Right lobe of liver (tissue), 6 donors: ENCODE results near the gene ECT2. TPM values are rescaled to one million over a fixed set of nuclear protein-coding genes. Genes with fewer than 3 reads are reported as not detected.

Source experiments
- ATAC-seq, 4 donors: fragments of 200-7000 bp; cut with Tn5 transposase; one replicate each; pipeline ENCODE4 v1.9.1; 2020; ENCODE audit warnings: mild to moderate bottlenecking in 4 of 4, moderate library complexity in 4 of 4
- DNase-seq, 3 donors: peaks; one replicate each; pipeline ENCODE4 v3.0.0-alpha.2; 2020
- H3K27ac ChIP-seq, 3 donors: fragments of 200-600 bp; one replicate each; pipeline ENCODE4 v1.8.0; 2022
- H3K27me3 ChIP-seq, 2 donors: fragments of 200-600 bp; one replicate each; pipeline ENCODE4 v1.8.0; 2022
- H3K36me3 ChIP-seq, 4 donors: fragments of 200-600 bp; sonication (generic) in 1 of 4; one replicate each; pipeline versions ENCODE4 v1.5.1 to v1.8.0; 2017 to 2022; ENCODE audit warnings: control low read depth in 1 of 4
- H3K4me1 ChIP-seq, 4 donors: fragments of 200-600 bp; sonication (generic) in 1 of 4; one replicate each; pipeline versions ENCODE4 v1.5.1 to v1.8.0; 2017 to 2022; ENCODE audit warnings: control low read depth in 1 of 4
- H3K4me3 ChIP-seq, 3 donors: fragments of 200-600 bp; one replicate each; pipeline ENCODE4 v1.8.0; 2022
- H3K9me3 ChIP-seq, 4 donors: fragments of 200-600 bp; sonication (generic) in 1 of 4; one replicate each; pipeline versions ENCODE4 v1.5.1 to v1.8.0; 2017 to 2022; ENCODE audit warnings: control low read depth in 1 of 4
- POLR2A ChIP-seq: fragments of 450-650 bp; IDR thresholded peaks from one replicate; pipeline ENCODE4 v1.6.1; 2017; ENCODE audit warnings: antibody characterized with exemption, mild to moderate bottlenecking
- WGBS: methylation state at CpG from one replicate; pipeline ENCODE4 v1.1.6; 2018; ENCODE audit warnings: low coverage, low lambda C conversion rate; ENCODE audit not compliant: insufficient coverage; ENCODE audit errors: missing lambda C conversion rate; 5-methylcytosine and 5-hydroxymethylcytosine counted together
- intact Hi-C, 2 donors: fragments of 100-400 bp; cut with DNase I; formaldehyde crosslinking; loops; one replicate each; pipeline versions ENCODE4 v1.11.2 to v1.14.1; 2022
- total RNA-seq, 6 experiments: library from RNA; depleted of rRNA in 2 of 6; stranded (reverse); fragments of >200 nt in 2 of 6; fragmentation: NEBNext Ultra II Directional in 3 of 6; extraction: Animal tissue kit (Norgen Biotek cat#: 25700) in 3 of 6; gene quantifications; one replicate each; pipeline versions ENCODE4 v1.1.0 to v1.2.4, GENCODE V29; 2016 to 2023
- TF ChIP-seq, protein P1 (sequence below), 4 donors: fragments of 200-600 bp in 3 of 4; fragments of 450-650 bp in 1 of 4; IDR thresholded peaks; one replicate each; pipeline versions ENCODE4 v1.5.1 to v1.8.0; 2016 to 2022; ENCODE audit warnings: antibody characterized with exemption in 4 of 4, mild to moderate bottlenecking in 2 of 4
- donor health status: DM: no; HTN: yes; CAD: no.
- donor health status: DM: no; HTN: no; CAD: no.
- donor health status: DM: no; HTN: no; CAD: no.
- donor health status: DM: no; HTN: yes; CAD: no.
- donor health status: DM: no; HTN: yes; CAD: no.

The ECT2 gene
- total RNA-seq, 6 experiments from 2014 or later, result 1.5 to 7.8 (median 3.8) TPM

DNA sequence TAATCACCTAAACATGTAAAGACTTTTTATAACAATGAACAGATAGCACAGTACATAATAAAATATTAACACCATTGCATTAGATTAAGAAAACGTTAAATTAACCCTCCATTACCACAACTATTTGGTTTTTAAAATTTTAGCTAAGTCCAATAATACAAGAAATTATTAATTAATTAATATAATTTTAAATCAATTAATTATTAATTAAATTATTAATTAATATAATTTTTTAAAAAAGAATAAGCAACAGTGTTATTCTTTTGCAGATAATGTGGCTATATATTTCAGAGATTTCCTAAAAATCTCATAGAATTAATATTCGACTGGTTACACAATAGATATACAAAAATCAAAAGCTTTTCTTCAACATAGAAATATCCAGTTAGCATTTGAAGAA lies 82.5 kb downstream of the ECT2 start:
- Histone ChIP-seq H3K9me3 (no peaks in the 10 kb centered on the region), H3K4me3 (no peak overlapping the region), H3K4me1 (no peaks in the 10 kb centered on the region), H3K27ac (no peak overlapping the region), H3K36me3 (no peaks in the 10 kb centered on the region), H3K27me3 (no peaks in the 10 kb centered on the region)
- no peak for TF ChIP-seq POLR2A
- TF ChIP-seq, protein P1, sequence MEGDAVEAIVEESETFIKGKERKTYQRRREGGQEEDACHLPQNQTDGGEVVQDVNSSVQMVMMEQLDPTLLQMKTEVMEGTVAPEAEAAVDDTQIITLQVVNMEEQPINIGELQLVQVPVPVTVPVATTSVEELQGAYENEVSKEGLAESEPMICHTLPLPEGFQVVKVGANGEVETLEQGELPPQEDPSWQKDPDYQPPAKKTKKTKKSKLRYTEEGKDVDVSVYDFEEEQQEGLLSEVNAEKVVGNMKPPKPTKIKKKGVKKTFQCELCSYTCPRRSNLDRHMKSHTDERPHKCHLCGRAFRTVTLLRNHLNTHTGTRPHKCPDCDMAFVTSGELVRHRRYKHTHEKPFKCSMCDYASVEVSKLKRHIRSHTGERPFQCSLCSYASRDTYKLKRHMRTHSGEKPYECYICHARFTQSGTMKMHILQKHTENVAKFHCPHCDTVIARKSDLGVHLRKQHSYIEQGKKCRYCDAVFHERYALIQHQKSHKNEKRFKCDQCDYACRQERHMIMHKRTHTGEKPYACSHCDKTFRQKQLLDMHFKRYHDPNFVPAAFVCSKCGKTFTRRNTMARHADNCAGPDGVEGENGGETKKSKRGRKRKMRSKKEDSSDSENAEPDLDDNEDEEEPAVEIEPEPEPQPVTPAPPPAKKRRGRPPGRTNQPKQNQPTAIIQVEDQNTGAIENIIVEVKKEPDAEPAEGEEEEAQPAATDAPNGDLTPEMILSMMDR (IDR thresholded peaks at IDR 0.05), result no peak
- ATAC-seq (no peak), DNase-seq (no peak)
- intact Hi-C loops, result no loop called here
- WGBS, result 62% methylated on average over 2 of the region's 2 CpGs

DNA sequence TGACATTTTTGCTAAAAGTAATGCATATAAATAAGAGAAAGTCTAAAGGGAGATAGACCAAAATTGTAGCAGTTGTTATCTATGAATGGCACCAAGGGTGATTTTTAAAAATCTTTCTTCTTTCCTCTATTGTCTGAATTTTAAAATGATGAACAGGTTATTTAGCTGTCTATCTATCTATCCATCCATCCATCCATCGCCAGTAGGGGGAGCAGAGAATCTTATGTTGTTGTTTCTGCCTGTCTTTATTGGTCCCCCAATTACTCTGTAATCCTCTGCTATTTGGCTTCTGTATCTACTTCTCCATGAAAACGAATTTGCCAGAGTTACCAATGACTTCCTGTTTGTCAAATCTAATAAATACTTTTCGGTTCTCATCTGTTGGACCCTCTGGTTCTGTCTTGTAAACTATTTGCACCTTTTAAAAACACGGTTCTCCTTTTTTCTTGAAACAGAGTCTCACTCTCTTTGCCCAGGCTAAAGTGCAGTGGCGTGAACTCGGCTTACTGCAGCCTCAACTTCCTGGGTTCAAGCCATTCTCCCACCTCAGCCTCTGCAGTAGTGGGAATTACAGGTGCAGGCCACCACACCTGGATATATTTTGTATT lies 86.0 kb downstream of the ECT2 start:
- H3K36me3 ChIP-seq, result no peaks in the 10 kb centered on the region
- ATAC-seq (peak; percentile 59 to 94 (median 66)), DNase-seq (no peak)
- TF ChIP-seq POLR2A, result no peak
- TF ChIP-seq, protein P1 (IDR thresholded peaks at IDR 0.05), result peak; percentile 52 to 56 (median 55)
- no peaks in the 10 kb centered on the region for H3K27me3 ChIP-seq
- H3K4me3 ChIP-seq, result no peak overlapping the region
- H3K9me3 ChIP-seq, result no peaks in the 10 kb centered on the region
- intact Hi-C loops, result no loop called here
- no peaks in the 10 kb centered on the region for H3K4me1 ChIP-seq
- H3K27ac ChIP-seq, result no peak overlapping the region
- 16% methylated on average over 6 of the region's 6 CpGs for WGBS

DNA sequence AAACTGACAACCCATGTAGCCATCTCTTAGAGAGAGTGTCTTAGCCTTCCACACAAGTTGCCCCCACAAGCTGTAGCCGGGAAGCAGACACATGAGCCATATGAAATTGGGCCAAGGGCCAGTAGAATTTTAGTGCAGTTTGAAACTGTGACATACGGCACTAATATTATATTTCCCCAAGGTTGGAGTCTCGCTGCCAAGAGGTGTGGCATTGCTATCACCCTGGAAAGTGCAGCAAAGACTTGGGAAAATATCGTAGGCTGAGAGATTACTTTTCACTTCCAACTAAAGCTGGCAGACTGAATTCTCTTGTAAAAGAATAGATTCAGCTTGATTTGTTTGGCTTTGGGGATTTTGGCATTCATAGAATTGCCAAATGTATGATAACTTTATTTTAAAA lies 89.2 kb downstream of the ECT2 start:
- no peaks in the 10 kb centered on the region for H3K4me1 ChIP-seq
- no peak overlapping the region for H3K4me3 ChIP-seq
- ATAC-seq (no peak), DNase-seq (no peak)
- no peaks in the 10 kb centered on the region for H3K9me3 ChIP-seq
- WGBS, result 26% methylated on average over 3 of the region's 4 CpGs
- no peak overlapping the region for H3K27ac ChIP-seq
- TF ChIP-seq, protein P1 (IDR thresholded peaks at IDR 0.05), result no peak
- no peak for TF ChIP-seq POLR2A
- H3K36me3 ChIP-seq, result no peaks in the 10 kb centered on the region
- intact Hi-C loops, result no loop called here
- no peaks in the 10 kb centered on the region for H3K27me3 ChIP-seq

DNA sequence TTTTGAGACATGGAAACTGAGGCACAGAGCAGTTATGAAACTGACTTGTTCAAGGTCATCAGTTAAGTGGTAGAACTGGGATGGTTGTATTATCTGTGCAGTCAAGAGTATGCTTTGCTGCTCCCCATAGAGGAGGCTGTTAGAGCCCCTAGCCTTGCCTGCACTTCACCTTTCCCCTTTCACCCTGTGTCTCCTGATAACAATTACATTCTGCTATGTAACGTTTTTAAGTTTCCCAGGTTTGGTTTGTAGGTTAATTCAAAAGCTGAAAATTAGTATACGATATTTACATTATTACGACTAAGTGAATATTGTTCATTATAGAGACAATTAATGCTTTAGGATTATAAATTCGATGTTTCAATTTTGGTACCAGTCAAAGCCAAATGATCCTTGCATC lies 89.9 kb downstream of the ECT2 start:
- ATAC-seq (no peak), DNase-seq (no peak)
- Histone ChIP-seq H3K27me3 (no peaks in the 10 kb centered on the region), H3K9me3 (no peaks in the 10 kb centered on the region), H3K4me1 (no peaks in the 10 kb centered on the region), H3K36me3 (no peaks in the 10 kb centered on the region), H3K27ac (no peak overlapping the region), H3K4me3 (no peak overlapping the region)
- 65% methylated on average over 4 of the region's 4 CpGs for WGBS
- intact Hi-C loops, result no loop called here
- no peak for TF ChIP-seq POLR2A
- TF ChIP-seq, protein P1 (IDR thresholded peaks at IDR 0.05), result no peak

DNA sequence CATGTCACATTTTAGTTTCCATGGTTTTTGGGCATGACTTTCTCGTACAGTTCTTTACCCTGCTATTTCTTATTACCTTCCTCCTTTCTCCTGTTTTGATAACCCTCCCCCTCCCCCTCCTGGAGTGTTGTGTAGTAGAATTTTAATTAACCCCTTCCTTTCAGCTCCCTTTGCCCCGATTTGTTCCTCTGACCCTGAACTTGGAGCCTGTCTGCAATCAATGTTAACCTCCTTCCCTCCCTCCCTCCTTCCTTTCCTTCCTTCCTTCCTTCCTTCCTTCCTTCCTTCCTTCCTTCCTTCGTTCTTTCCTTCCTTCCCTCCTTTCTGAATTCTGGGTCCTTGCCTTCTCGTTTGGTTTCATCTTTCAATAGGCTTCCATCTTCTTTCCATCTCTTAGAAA lies 90.4 kb downstream of the ECT2 start:
- H3K9me3 ChIP-seq, result no peaks in the 10 kb centered on the region
- H3K27me3 ChIP-seq, result no peaks in the 10 kb centered on the region
- H3K4me1 ChIP-seq, result no peaks in the 10 kb centered on the region
- WGBS, result 8% methylated on average over 4 of the region's 4 CpGs
- ATAC-seq, result no peak
- intact Hi-C loops, result no loop called here
- H3K36me3 ChIP-seq, result no peaks in the 10 kb centered on the region
- no peak overlapping the region for H3K4me3 ChIP-seq
- no peak overlapping the region for H3K27ac ChIP-seq
- no peak for TF ChIP-seq POLR2A
- TF ChIP-seq, protein P1 (IDR thresholded peaks at IDR 0.05), result no peak
- DNase-seq, result no peak
